GM19351 (cell line): ENCODE data around the gene BCL3.

Experiments used
- ATAC-seq: cut with Tn5 transposase; IDR thresholded peaks from one replicate; pipeline ENCODE4 v1.9.1; 2021; ENCODE audit warnings: mild to moderate bottlenecking, moderate library complexity; ENCODE audit not compliant: unreplicated experiment

Gene BCL3

GRCh38 chr19:44785271-44785670 lies 36.8 kb downstream of the BCL3 start:
- no peak for ATAC-seq

GRCh38 chr19:44785993-44786392 lies 37.5 kb downstream of the BCL3 start:
- no peak for ATAC-seq

- ATAC-seq, result no peak
Measured at GRCh38 chr19:44788971-44789370, 40.5 kb downstream of the BCL3 start.

- ATAC-seq, result no peak
Measured at GRCh38 chr19:44789943-44790483, 41.5 kb downstream of the BCL3 start.

GRCh38 chr19:44792281-44792680 lies 43.8 kb downstream of the BCL3 start:
- ATAC-seq, result no peak

GRCh38 chr19:44794610-44795009 lies 46.1 kb downstream of the BCL3 start:
- no peak for ATAC-seq

- ATAC-seq, result no peak
Measured at GRCh38 chr19:44795398-44795987, 47.0 kb downstream of the BCL3 start.

- no peak for ATAC-seq
Measured at GRCh38 chr19:44796701-44797115, 48.2 kb downstream of the BCL3 start.

GRCh38 chr19:44799627-44800346 lies 51.3 kb downstream of the BCL3 start:
- ATAC-seq, result no peak

- ATAC-seq, result peak; percentile 75
Measured at GRCh38 chr19:44800461-44800860, 52.0 kb downstream of the BCL3 start.

- no peak for ATAC-seq
Measured at GRCh38 chr19:44803442-44804428, 55.2 kb downstream of the BCL3 start.

GRCh38 chr19:44806291-44806690 lies 57.8 kb downstream of the BCL3 start:
- ATAC-seq, result no peak

- ATAC-seq, result no peak
Measured at GRCh38 chr19:44807162-44807561, 58.7 kb downstream of the BCL3 start.

GRCh38 chr19:44807652-44808462 lies 59.3 kb downstream of the BCL3 start:
- ATAC-seq, result no peak

- ATAC-seq, result no peak
Measured at GRCh38 chr19:44808463-44809371, 60.2 kb downstream of the BCL3 start, which contains the start of gene BCAM. Gene BCAM, plus strand, starts transcription at chr19:44809103. Its CDS starts 22 bp downstream, at chr19:44809125.
